Measurements from ENCODE around the gene UCKL1.

The UCKL1 gene

DNA sequence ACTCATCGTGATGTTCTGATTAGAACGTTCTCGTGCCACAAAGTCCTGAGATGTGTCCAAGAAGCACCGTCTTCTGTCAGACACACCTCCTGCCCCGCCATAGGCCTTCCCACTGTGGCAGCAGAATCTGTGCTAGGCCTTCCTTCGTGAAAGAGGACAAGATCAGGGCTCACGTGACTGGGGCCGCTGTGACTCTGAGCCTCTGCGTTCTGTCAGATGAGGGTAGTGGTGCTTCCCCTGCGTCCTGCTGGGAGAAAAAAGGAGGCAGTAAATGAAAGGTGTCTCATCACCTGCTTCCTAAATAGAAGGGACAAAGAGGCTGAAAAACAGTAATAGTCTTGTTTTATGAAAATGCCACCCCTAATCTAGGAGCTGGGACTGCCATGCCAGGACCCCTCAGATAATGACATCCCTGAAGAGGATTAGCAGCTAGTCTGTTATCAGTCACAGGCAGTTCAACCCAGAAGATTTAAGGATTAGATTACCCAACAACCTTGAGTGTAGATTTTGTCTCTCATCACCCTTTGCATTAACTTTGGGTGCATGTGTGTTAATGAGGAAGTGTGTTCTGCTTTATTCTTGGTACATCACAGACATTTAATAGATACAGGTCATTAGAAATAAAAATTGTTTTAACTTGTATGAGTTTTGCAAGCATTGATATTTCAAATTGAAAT, 57.2 kb downstream of the UCKL1 start:
- no peak for DNase-seq
- intact Hi-C loops (cut with DNase I), result loop anchor here (5.0 kb wide), 1 partner anchor 163 kb away; the partner anchor contains the start of gene TCEA2

DNA sequence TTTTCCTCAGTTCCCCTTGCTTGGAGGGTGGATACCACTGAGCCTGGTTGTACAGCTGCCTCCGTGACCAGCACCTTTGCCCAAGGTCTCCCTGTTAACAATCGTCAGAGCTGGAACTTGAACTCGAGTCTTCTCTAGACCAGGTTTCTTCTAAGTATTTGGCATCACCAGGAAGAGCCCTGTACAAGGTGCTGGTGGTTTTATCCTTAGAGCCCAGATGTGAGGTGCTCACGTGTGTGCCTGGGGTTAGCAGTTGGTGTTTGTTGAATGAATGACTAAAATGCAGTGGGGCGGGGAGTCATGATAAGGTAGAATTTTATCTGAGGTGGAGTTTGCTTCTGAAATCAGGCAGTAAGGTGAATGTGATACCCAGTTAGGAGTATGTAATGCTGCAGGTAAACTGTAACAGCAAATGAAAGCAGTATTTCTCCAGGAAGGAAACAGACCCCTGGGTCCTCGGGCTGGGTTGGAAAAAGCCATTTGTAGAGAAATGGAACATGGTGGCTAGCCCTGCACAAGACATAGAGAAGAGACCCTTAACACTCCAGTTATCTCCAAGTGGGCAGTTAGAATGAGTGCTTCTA, 58.1 kb downstream of the UCKL1 start:
- no peak for DNase-seq
- intact Hi-C loops (cut with DNase I), result loop anchor here (5.0 kb wide), 1 partner anchor 164 kb away; the partner anchor contains the start of gene TCEA2

DNA sequence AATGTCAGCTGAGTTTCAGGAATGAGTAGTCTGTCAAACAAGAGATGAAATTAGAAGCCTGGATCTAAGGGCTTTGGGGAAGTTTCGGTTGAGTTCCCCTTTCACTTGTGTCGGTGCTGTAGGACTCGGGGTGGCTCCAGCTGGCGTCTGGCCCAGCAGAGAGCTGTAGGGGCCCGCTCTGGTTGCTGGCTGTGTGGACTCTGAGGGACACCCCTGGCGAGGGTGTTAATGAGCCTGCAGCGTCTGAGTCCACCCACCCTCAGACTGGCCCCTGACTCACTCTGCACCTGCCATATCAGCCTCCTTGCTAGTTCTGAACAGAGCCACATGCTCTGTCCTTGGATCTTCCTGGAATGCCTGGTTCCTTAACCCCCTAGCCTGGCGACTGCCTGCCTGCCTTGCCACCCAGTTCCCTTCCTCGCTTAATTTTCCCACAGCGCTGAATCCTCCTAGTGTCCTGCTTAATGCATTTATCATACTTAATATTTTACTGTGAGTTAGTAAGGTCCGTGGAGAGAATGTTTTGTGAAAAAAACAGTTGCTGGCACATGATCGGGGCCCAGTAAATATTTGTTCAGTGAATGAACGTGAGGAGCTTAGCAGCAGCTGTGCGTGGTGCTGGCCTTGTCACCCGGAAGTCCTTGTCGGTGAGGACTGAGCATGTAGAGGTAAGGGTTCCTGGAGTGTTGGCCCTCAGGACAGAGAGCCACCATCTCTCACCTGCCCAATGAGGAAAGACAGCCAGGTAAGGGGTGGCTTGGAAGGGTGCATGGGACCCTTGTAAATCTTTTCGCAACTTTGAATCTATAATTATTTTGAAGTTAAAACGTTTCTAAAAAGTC, 59.7 kb downstream of the UCKL1 start:
- intact Hi-C loops (cut with DNase I), result loop anchor here (5.0 kb wide), 1 partner anchor 166 kb away; the partner anchor contains the start of gene TCEA2
- DNase-seq, result peak in 2 of 10 donors; percentile 27 to 30

GRCh38 chr20:63895952-63896263, 60.3 kb downstream of the UCKL1 start:
- no peak for DNase-seq
- intact Hi-C loops (cut with DNase I), result loop anchor here (2.0 to 5.0 kb wide), 3 partner anchors 31 to 166 kb away; partner anchors contain the start of genes TCEA2, TPD52L2 and UCKL1

- intact Hi-C loops (cut with DNase I), result loop anchor here (2.0 to 5.0 kb wide), 3 partner anchors 31 to 167 kb away; partner anchors contain the start of genes TCEA2, TPD52L2 and UCKL1
- DNase-seq, result no peak
Observed at GRCh38 chr20:63895202-63895951, 60.8 kb downstream of the UCKL1 start.

DNA sequence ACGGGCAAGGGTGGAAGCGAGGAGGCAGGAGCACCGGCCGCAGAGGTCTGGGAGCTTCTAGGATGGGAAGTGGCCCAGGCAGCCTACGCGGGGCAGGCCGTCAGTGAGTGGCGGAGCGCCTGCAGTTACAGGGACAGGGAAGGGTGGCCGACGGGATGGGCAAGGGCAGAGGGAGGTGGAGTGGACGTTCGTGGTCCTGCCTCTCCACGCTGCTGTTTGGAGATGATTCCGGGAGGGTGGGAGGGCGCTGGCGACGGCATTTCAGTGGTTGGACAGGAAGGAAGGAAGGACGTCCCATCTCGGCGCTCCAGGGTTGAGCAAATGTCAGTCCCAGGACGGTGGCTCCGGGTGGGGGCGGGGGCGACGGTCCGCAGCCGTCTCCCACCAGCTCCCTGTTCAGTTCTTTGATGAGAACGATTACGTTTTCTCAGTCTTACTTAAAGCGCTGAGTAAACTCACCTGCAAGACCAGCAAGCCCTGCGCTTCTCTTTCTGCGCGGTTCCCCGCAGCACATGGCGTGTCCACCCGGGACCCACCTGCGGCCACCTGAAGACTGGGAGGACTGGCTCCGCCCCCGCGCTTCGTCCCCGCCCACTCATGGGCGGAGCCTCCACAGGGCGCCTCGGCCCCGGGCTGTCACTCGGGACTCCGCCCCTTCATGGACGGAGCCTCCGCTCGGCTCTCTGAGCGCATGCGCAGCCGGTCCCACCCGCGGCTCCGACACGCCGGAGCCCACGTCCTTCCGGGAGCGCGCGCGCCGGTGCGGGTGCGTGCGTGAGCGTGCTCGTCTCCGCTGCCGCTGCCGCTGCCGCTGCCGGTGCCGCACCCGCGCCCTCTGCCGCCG, 61.6 kb downstream of the UCKL1 start, which contains the start of gene DNAJC5:
TSS of gene DNAJC5 (plus strand) at position 769 of the 844 bp plus-strand sequence. CDS start 33,220 bp downstream, outside the sequence.
- intact Hi-C loops (cut with DNase I), result loop anchor here (2.0 to 5.0 kb wide), 3 partner anchors 30 to 168 kb away; partner anchors contain the start of genes TCEA2, TPD52L2 and UCKL1
- peak; percentile 92 to 100 (median 96) for DNase-seq

- DNase-seq, result no peak
- intact Hi-C loops (cut with DNase I), result loop anchor here (2.0 kb wide), 2 partner anchors 29 to 63 kb away; partner anchors contain the start of genes TPD52L2 and UCKL1
Observed at GRCh38 chr20:63893999-63894357, 62.2 kb downstream of the UCKL1 start.

DNA sequence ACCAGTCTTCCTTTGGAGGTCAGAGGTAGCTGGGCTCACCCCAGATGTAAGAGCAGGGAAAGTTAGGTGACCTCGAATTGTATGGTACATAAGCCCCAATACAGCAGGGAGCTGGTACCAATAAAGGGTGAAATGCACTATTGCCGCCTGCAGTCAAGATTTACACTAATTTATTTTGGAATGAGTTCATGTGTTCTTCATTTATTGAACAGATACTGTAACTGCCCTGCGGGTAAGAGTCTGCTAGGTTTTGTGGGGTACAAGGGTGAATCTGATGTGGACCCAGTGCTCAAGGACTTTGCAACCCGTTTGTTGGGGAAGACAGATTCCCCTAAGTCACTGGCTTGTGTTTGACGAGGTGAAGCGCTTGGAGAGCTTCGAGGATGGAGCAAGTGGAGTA, 63.8 kb downstream of the UCKL1 start:
- no peak for DNase-seq
- intact Hi-C loops (cut with DNase I), result no loop called here

DNA sequence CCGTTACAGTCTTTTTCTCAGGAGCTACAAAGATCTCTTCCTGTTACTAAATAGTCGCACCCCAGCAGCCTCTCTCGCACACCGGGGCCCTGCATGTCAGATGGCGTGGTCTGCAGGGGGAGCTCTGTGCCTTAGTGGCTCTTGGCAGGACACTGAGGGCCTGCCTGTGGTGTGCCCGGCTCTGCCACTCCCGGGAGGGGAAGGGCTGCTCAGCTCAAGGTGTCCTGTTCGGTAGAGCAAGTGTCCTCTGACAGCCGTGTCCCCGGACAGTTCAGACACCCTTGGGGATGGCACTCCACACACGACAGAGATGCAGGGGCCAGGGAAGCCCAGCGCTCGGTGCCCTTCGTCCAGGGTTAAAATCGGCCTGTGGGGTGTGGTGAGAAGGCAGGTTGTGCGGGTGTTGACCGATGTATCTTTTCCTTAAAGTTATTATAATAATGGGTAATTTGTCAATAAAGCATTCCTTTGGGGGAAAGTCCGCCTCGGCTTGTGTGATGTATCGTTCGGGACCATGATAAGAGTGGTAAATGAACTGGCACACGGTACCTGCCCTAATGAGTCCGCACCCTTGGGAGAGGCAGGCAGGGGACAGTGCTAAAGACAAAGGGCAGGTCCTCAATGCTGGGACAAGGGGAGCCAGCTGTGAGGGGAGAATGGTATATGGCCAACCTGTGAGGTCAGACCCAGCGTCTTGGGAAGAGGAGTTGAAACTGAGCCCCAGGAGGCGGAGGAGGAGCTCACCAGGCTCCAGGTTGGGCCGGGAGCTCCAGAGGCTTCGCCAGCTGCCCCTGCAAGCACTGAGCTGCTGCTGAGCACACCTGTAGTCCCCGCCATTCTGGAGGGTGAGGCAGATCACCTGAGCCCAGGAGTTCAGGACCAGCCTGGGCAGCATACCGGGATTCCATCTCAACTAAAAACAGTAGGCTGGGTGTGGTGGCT, 64.9 kb downstream of the UCKL1 start:
- DNase-seq, result no peak
- intact Hi-C loops (cut with DNase I), result no loop called here

DNA sequence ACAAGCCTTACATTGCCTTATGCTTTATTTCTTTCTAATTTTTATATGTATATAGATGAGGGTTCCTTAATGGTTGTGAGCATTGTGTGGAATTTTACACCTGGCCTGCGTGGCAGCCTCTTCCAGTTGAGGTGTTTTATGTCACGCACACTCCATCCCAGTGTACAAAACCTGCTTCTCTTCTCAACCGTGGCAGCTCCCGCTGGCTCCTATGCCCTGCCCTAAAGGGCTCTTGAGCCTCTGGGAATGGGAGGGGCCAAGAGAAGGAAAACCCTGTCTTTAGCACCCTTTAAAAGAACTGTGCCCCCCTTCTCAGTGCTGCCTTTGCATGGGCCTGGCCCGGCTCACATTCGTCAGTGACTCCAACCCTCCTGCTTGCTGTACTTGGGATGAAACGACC, 65.6 kb downstream of the UCKL1 start:
- intact Hi-C loops (cut with DNase I), result no loop called here
- no peak for DNase-seq

DNA sequence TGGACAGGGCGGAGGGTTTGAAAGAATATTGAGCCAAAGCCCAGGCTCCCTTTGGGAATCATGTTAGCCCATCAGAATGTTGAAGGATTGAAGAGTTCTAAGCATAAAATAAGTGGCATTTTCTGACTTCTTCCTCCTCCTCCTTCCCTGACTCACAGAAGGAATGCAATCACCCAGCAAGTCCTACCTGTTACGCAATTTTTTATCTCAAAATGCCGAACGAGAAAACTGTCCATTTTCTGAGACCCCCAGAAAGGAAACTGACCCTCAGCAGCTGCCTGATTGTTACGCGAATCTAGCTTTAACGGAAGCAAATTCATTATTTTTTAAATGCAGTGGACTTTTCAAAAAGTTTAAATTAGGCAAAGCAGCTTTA, 66.0 kb downstream of the UCKL1 start:
- intact Hi-C loops (cut with DNase I), result no loop called here
- DNase-seq, result no peak
